Gastrocnemius medialis (tissue), 4 donors: ENCODE results near the gene DHX40. TPM values are rescaled to one million over a fixed set of nuclear protein-coding genes. Genes with fewer than 3 reads are reported as not detected.
A peak's percentile ranks its signal among the peaks of the same experiment; 100 is the strongest.

Experiments used
- ATAC-seq, 2 donors: fragments of 150-250 bp; one replicate each; pipeline ENCODE4 v1.9.1; 2016
- DNase-seq, 2 donors: peaks; one replicate each; pipeline ENCODE4 v3.0.0-alpha.2; 2019
- H3K27ac ChIP-seq, 4 donors: fragments of 200-600 bp; sonication (generic); 1 replicate in 1 of 4; 2 replicates in 3 of 4; pipeline ENCODE4 v1.5.1; 2016 to 2018; ENCODE audit warnings: mild to moderate bottlenecking in 2 of 4, moderate library complexity in 1 of 4
- H3K27me3 ChIP-seq, 3 donors: fragments of 200-600 bp; sonication (generic) in 2 of 3; 1 replicate in 1 of 3; 2 replicates in 2 of 3; pipeline versions ENCODE4 v1.5.1 to v1.6.0; 2016 to 2019; ENCODE audit warnings: mild to moderate bottlenecking in 1 of 3, moderate library complexity in 1 of 3
- H3K36me3 ChIP-seq, 2 donors: fragments of 200-600 bp; sonication (generic) in 1 of 2; one replicate each; pipeline ENCODE4 v1.5.1; 2017 to 2018
- H3K4me1 ChIP-seq, 2 donors: fragments of 200-600 bp; sonication (generic) in 1 of 2; one replicate each; pipeline ENCODE4 v1.5.1; 2016 to 2017; ENCODE audit warnings: mild to moderate bottlenecking in 2 of 2
- H3K4me3 ChIP-seq, 4 donors: fragments of 200-600 bp; sonication (generic) in 3 of 4; 1 replicate in 1 of 4; 2 replicates in 3 of 4; pipeline ENCODE4 v1.5.1; 2016 to 2019; ENCODE audit warnings: mild to moderate bottlenecking in 2 of 4
- H3K9me3 ChIP-seq, 3 donors: fragments of 200-600 bp; sonication (generic) in 2 of 3; 1 replicate in 1 of 3; 2 replicates in 2 of 3; pipeline ENCODE4 v1.5.1; 2016 to 2019
- CTCF ChIP-seq, 5 experiments: fragments of 450-650 bp in 3 of 5; fragments of 200-600 bp in 2 of 5; sonication (generic) in 2 of 5; IDR thresholded peaks in 4 of 5; conservative IDR thresholded peaks in 1 of 5; 1 replicate in 4 of 5; 2 replicates in 1 of 5; pipeline ENCODE4 v1.5.1; 2016 to 2019; ENCODE audit warnings: antibody characterized with exemption in 5 of 5, mild to moderate bottlenecking in 3 of 5, moderate library complexity in 3 of 5
- POLR2A ChIP-seq, 2 donors: fragments of 450-650 bp; IDR thresholded peaks; one replicate each; pipeline ENCODE4 v1.6.1; 2017; ENCODE audit warnings: antibody characterized with exemption in 2 of 2, mild to moderate bottlenecking in 2 of 2, moderate library complexity in 2 of 2
- in situ Hi-C, 4 donors: fragments of 200-750 bp; cut with MboI; loops; one replicate each; pipeline versions ENCODE4 v1.15.0 to v1.8.0; 2017; ENCODE audit warnings: low sequenced_read_pairs in 4 of 4
- intact Hi-C: fragments of 100-400 bp; cut with DNase I; formaldehyde crosslinking; loops from one replicate; pipeline ENCODE4 v1.15.1; 2023; ENCODE audit warnings: low total_unique reads
- total RNA-seq, 4 donors: library from RNA; depleted of rRNA; stranded (reverse); fragments of >200 nt; gene quantifications; one replicate each; pipeline versions ENCODE4 v1.1.0 to v1.2.3, GENCODE V29; 2016

DHX40 gene
- total RNA-seq, 4 donors from 2014 or later: 21.2 to 32.2 (median 26.9) TPM

- peak; percentile 20 for ATAC-seq
- Histone ChIP-seq H3K4me3 (peak overlapping the region; percentile 92 to 99 (median 95)), H3K4me1 (peaks cover 41% of the 10 kb centered on the region in 2 donors), H3K9me3 (no peaks in the 10 kb centered on the region), H3K36me3 (no peaks in the 10 kb centered on the region), H3K27ac (peak overlapping the region; percentile 97 to 99 (median 98)), H3K27me3 (no peaks in the 10 kb centered on the region)
- in situ Hi-C loops: no loop called here
- intact Hi-C loops: loop anchor here (1.0 to 10.0 kb wide), 5 partner anchors 24 to 287 kb away; partner anchors contain the start of genes DHX40, PTRH2, RPS6KB1 and TUBD1
- no peak for DNase-seq
- TF ChIP-seq CTCF (IDR thresholded peaks at IDR 0.05 in 4 of 5, conservative IDR thresholded peaks at IDR 0.05 in 1 of 5) (no peak), POLR2A (IDR thresholded peaks at IDR 0.05) (no peak)
Measured at GRCh38 chr17:59619035-59619297, 53.6 kb downstream of the DHX40 start.

GRCh38 chr17:59619298-59620063, 54.1 kb downstream of the DHX40 start, which contains the start of gene CLTC:
CLTC (plus strand) TSS chr17:59619895; CDS start chr17:59620132, 237 bp downstream.
- no peaks in the 10 kb centered on the region for H3K9me3 ChIP-seq
- H3K4me1 ChIP-seq: peaks cover 45% of the 10 kb centered on the region in 2 donors
- H3K27me3 ChIP-seq: no peaks in the 10 kb centered on the region
- no peaks in the 10 kb centered on the region for H3K36me3 ChIP-seq
- in situ Hi-C loops: no loop called here
- peak within 1 kb of the TSS; percentile 92 to 99 (median 95) for H3K4me3 ChIP-seq
- intact Hi-C loops: loop anchor here (1.0 to 10.0 kb wide), 6 partner anchors 24 to 775 kb away; partner anchors contain the start of genes DHX40, PTRH2, RPS6KB1 and TUBD1
- peak; percentile 93 to 97 for TF ChIP-seq POLR2A (IDR thresholded peaks at IDR 0.05)
- peak in 2 of 5 experiments; percentile 17 to 19 for TF ChIP-seq CTCF (IDR thresholded peaks at IDR 0.05 in 4 of 5, conservative IDR thresholded peaks at IDR 0.05 in 1 of 5)
- peak within 1 kb of the TSS; percentile 97 to 99 (median 98) for H3K27ac ChIP-seq
- peak; percentile 90 to 92 for ATAC-seq
- peak; percentile 87 to 91 for DNase-seq

GRCh38 chr17:59620064-59620359, 54.6 kb downstream of the DHX40 start:
- Histone ChIP-seq H3K36me3 (no peaks in the 10 kb centered on the region), H3K27me3 (no peaks in the 10 kb centered on the region), H3K27ac (peak overlapping the region; percentile 97 to 99 (median 98)), H3K9me3 (no peaks in the 10 kb centered on the region), H3K4me1 (peaks cover 47% of the 10 kb centered on the region in 2 donors), H3K4me3 (peak overlapping the region; percentile 92 to 99 (median 95))
- in situ Hi-C loops: no loop called here
- ATAC-seq (peak; percentile 5 to 8), DNase-seq (peak in 1 of 2 donors; percentile 6)
- intact Hi-C loops: loop anchor here (10.0 kb wide), 1 partner anchor 775 kb away; the partner anchor contains the start of gene USP32
- TF ChIP-seq POLR2A (IDR thresholded peaks at IDR 0.05) (no peak), CTCF (IDR thresholded peaks at IDR 0.05 in 4 of 5, conservative IDR thresholded peaks at IDR 0.05 in 1 of 5) (no peak)

- H3K4me1 ChIP-seq: peaks cover 48 to 54% of the 10 kb centered on the region in 2 donors
- H3K27ac ChIP-seq: peak overlapping the region; percentile 97 to 99 (median 98)
- H3K27me3 ChIP-seq: no peaks in the 10 kb centered on the region
- H3K4me3 ChIP-seq: peak overlapping the region; percentile 92 to 99 (median 95)
- in situ Hi-C loops (no loop called here), intact Hi-C loops (loop anchor here (10.0 kb wide), 1 partner anchor 774 kb away; the partner anchor contains the start of gene USP32)
- ATAC-seq: peak; percentile 18 to 20
- no peak for TF ChIP-seq CTCF (IDR thresholded peaks at IDR 0.05 in 4 of 5, conservative IDR thresholded peaks at IDR 0.05 in 1 of 5)
- TF ChIP-seq POLR2A (IDR thresholded peaks at IDR 0.05): no peak
- H3K9me3 ChIP-seq: no peaks in the 10 kb centered on the region
- H3K36me3 ChIP-seq: no peaks in the 10 kb centered on the region
- peak; percentile 24 to 54 for DNase-seq
Measured at GRCh38 chr17:59620518-59621259, 55.3 kb downstream of the DHX40 start.
